ENCODE data around the gene LRRC70.

The LRRC70 gene

DNA sequence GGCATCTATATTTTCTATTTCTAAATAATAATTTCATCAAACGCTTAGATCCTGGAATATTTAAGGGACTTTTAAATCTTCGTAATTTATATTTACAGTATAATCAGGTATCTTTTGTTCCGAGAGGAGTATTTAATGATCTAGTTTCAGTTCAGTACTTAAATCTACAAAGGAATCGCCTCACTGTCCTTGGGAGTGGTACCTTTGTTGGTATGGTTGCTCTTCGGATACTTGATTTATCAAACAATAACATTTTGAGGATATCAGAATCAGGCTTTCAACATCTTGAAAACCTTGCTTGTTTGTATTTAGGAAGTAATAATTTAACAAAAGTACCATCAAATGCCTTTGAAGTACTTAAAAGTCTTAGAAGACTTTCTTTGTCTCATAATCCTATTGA is 1.1 kb downstream of the LRRC70 start:
- Histone ChIP-seq H3K27me3 (no peaks in the 10 kb centered on the region), H3K4me2 (peak overlapping the region in 10 of 11 experiments; percentile 30 to 81 (median 63); a peak in 18 of 22 replicates), H3K36me3 (peaks cover 0 to 53% (median 22%) of the 10 kb centered on the region in 11 experiments; a peak in 14 of 22 replicates), H3K9me3 (replicated peaks in 1 of 11) (peaks cover 0 to 12% (median 8%) of the 10 kb centered on the region in 11 experiments; a peak in 9 of 22 replicates), H3K4me1 (peaks cover 42 to 74% (median 57%) of the 10 kb centered on the region in 10 experiments), H4K20me1 (no peaks in the 10 kb centered on the region), H3K9ac (peak overlapping the region in 4 of 11 experiments; percentile 48 to 62 (median 50); a peak in 5 of 22 replicates), H3K27ac (peak overlapping the region in 4 of 11 experiments; percentile 41 to 73 (median 56); a peak in 5 of 22 replicates), H3K4me3 (peak overlapping the region in 7 of 10 experiments; percentile 47 to 61 (median 51); a peak in 9 of 20 replicates)
- TF ChIP-seq Cebpa-rat (IDR thresholded peaks at IDR 0.05), result no peak

DNA sequence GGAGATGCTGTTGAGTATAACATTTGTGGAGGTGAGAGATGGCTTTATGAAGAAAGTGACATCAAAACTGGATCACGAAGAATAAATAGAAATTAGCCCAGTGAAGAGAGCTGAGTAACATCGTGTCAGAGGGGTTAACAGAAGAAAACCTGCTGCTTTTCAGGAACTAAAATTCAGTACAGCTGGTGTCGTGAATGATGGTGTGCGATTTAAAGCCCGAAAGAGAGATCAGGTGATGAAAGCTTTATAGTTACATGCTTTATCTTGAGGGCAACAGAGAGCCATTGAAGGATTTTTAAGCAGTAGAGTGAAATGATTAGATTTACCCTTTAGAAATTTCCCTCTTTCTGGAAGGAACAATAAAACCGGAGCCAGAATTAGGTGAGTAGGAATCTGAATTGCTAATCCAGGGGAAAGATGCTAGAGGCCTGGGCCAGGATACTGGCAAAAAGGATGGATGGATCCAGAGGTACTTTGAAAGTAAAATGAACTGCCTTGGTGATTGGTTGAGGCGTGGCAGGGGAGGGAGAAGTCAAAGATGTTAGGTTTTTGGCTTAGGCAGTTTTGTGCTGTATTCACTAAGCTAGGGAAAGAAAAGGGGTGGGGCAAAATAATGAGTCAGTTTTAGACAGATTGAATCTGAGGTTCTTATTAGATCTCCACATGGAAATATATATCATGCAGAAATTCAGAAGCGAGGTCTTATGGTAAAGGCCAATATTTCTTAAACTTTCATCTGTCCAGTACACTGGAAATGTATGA is 3.4 kb downstream of the LRRC70 start:
- Histone ChIP-seq H3K27me3 (no peaks in the 10 kb centered on the region), H3K9me3 (replicated peaks in 1 of 11) (no peaks in the 10 kb centered on the region), H4K20me1 (no peaks in the 10 kb centered on the region), H3K9ac (no peak overlapping the region), H3K4me1 (peaks cover 21 to 63% (median 42%) of the 10 kb centered on the region in 10 experiments), H3K4me2 (peak overlapping the region in 4 of 11 experiments; percentile 0 to 10 (median 6); a peak in 6 of 22 replicates), H3K27ac (no peak overlapping the region), H3K36me3 (peaks cover 0 to 48% (median 15%) of the 10 kb centered on the region in 11 experiments; a peak in 13 of 22 replicates), H3K4me3 (no peak overlapping the region)
- TF ChIP-seq Cebpa-rat (IDR thresholded peaks at IDR 0.05), result no peak

DNA sequence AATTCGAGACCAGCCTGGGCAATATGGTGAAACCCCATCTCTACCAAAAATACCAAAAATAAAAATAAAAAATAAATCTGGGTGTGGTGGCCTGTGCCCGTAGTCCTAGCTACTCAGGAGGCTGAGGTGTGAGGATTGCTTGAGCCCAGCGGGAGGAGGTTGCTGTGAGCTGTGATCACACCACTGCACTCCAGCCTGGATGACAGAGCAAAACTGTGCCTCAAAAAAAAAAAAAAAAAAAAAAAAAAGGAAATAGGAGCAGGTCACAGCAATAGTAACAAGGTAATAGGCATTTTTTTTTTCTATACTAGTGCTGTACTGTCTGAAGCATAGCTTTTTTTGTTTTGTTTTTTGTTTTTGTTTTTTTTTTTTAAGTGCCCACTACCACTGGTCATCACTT is 5.8 kb downstream of the LRRC70 start:
- Histone ChIP-seq H3K9ac (no peak overlapping the region), H3K27me3 (no peaks in the 10 kb centered on the region), H3K4me3 (no peak overlapping the region), H3K27ac (no peak overlapping the region), H3K4me1 (peaks cover 17 to 40% (median 27%) of the 10 kb centered on the region in 10 experiments; a peak in 19 of 20 replicates), H3K36me3 (peaks cover 15 to 67% (median 35%) of the 10 kb centered on the region in 11 experiments; a peak in 21 of 22 replicates), H3K9me3 (replicated peaks in 1 of 11) (peaks cover 1 to 19% (median 9%) of the 10 kb centered on the region in 11 experiments; a peak in 12 of 22 replicates), H3K4me2 (no peak overlapping the region), H4K20me1 (no peaks in the 10 kb centered on the region)
- no peak for TF ChIP-seq Cebpa-rat (IDR thresholded peaks at IDR 0.05)

DNA sequence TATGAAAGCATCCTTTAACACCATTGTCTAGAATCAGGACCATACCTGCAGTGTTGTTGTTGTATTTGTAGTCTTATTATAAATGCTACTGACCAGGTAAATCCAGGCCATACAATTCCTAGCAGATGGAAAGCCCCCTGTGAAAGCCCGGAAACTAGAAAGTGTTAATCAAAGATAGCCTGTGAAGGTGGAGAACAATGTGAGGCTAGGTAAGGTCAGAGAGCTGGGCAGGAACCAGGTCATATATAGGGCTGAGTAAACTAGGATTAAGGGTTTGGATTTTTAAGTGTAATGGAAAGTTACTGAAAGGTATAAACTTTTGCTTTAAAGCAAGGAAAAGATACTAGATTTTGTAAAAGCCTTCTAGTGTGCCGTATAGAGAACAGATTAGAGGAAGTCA is 6.7 kb downstream of the LRRC70 start:
- peak overlapping the region in 6 of 11 experiments; percentile 12 to 55 (median 45); a peak in 12 of 22 replicates for H3K4me2 ChIP-seq
- H3K27me3 ChIP-seq, result no peaks in the 10 kb centered on the region
- no peak overlapping the region for H3K9ac ChIP-seq
- peaks cover 17 to 65% (median 40%) of the 10 kb centered on the region in 11 experiments; a peak in 21 of 22 replicates for H3K36me3 ChIP-seq
- H4K20me1 ChIP-seq, result no peaks in the 10 kb centered on the region
- peaks cover 10 to 31% (median 19%) of the 10 kb centered on the region in 10 experiments; a peak in 17 of 20 replicates for H3K4me1 ChIP-seq
- no peak overlapping the region for H3K4me3 ChIP-seq
- TF ChIP-seq Cebpa-rat (IDR thresholded peaks at IDR 0.05), result no peak
- peaks cover 7 to 26% (median 18%) of the 10 kb centered on the region in 11 experiments; a peak in 15 of 22 replicates for H3K9me3 ChIP-seq (replicated peaks in 1 of 11)
- peak overlapping the region in 2 of 11 experiments; percentile 2 to 24; a peak in 1 of 22 replicates for H3K27ac ChIP-seq

DNA sequence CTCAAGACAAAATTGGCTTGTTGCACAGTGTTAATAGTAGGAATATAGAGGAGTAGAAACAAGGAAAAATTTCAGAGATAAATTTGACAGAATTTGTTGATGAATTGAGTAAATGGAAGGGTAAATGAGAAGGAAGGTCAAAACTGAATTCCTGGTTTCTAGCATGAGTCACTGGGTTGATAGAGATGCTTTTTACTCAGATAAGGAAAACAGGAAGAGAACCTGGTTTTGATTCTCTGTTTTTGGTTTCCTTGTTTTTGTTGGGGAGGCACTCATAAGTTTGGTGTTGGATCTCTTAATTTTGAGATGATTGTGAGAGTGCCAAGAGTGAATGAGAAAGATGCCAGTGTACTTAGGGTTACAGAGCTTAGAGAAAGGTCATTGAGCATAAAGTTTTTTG is 7.1 kb downstream of the LRRC70 start:
- no peak for TF ChIP-seq Cebpa-rat (IDR thresholded peaks at IDR 0.05)
- H3K4me2 ChIP-seq, result peak overlapping the region in 6 of 11 experiments; percentile 12 to 55 (median 45); a peak in 11 of 22 replicates
- H4K20me1 ChIP-seq, result no peaks in the 10 kb centered on the region
- no peak overlapping the region for H3K4me3 ChIP-seq
- H3K27me3 ChIP-seq, result no peaks in the 10 kb centered on the region
- H3K27ac ChIP-seq, result peak overlapping the region in 2 of 11 experiments; percentile 2 to 24; a peak in 1 of 22 replicates
- peaks cover 20 to 64% (median 37%) of the 10 kb centered on the region in 11 experiments for H3K36me3 ChIP-seq
- peaks cover 8 to 28% (median 19%) of the 10 kb centered on the region in 11 experiments; a peak in 16 of 22 replicates for H3K9me3 ChIP-seq (replicated peaks in 1 of 11)
- no peak overlapping the region for H3K9ac ChIP-seq
- peaks cover 5 to 26% (median 15%) of the 10 kb centered on the region in 10 experiments; a peak in 17 of 20 replicates for H3K4me1 ChIP-seq

DNA sequence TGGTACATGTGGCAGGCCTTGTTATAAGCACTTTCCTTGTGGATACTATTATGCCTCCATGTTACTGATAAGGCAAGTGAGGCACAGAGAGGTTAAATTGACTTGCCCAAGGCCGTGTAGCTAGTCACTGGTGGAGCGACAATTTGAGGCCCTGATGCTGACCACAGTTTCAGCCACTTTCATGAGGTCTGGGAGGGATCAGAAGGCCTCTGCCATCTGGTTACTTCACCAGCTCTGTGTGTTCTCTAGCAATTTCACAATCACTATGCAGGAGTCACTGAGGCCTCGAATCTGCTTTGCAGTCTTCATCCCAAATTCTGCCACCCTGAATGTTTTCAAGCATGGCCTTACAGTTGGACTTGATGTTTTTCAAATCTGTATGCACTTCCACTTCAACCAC is 9.1 kb downstream of the LRRC70 start:
- Histone ChIP-seq H3K27me3 (no peaks in the 10 kb centered on the region), H3K9me3 (replicated peaks in 1 of 11) (peaks cover 25 to 45% (median 32%) of the 10 kb centered on the region in 11 experiments; a peak in 21 of 22 replicates), H3K4me2 (0 out of 22 replicates have a peak overlapping the region, but pooled peaks of 1 of the 11 experiments have one; percentile 8), H3K27ac (no peak overlapping the region), H3K4me3 (no peak overlapping the region), H3K36me3 (peaks cover 37 to 68% (median 48%) of the 10 kb centered on the region in 11 experiments), H3K4me1 (peaks cover 0 to 26% (median 12%) of the 10 kb centered on the region in 10 experiments; a peak in 14 of 20 replicates), H4K20me1 (no peaks in the 10 kb centered on the region), H3K9ac (no peak overlapping the region)
- TF ChIP-seq Cebpa-rat (IDR thresholded peaks at IDR 0.05), result peak in 1 of 11 experiments; percentile 41; a peak in 1 of 22 replicates

DNA sequence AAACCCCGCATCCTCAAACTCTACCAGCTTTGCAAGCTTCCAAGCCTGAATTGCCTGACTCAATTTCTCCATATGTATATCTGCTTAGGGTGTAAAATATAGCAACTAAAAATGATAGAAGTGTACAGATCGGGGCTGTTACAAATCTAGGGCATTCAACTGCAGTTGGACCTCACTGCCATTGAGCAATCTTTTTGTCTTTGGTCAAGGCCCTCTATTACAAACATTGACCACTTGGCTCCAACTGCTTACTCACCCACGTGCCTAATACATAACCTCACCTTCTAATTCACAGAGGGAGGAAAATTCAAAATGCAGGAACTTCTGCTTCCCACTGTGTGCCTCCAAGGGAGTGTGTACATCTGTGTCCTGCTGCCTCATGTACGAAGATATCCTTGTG is 10.0 kb downstream of the LRRC70 start:
- no peak overlapping the region for H3K9ac ChIP-seq
- TF ChIP-seq Cebpa-rat (IDR thresholded peaks at IDR 0.05), result no peak
- peaks cover 0 to 34% (median 12%) of the 10 kb centered on the region in 10 experiments; a peak in 15 of 20 replicates for H3K4me1 ChIP-seq
- no peak overlapping the region for H3K4me2 ChIP-seq
- no peak overlapping the region for H3K27ac ChIP-seq
- H3K36me3 ChIP-seq, result peaks cover 43 to 78% (median 57%) of the 10 kb centered on the region in 11 experiments
- H4K20me1 ChIP-seq, result no peaks in the 10 kb centered on the region
- no peak overlapping the region for H3K4me3 ChIP-seq
- no peaks in the 10 kb centered on the region for H3K27me3 ChIP-seq
- H3K9me3 ChIP-seq (replicated peaks in 1 of 11), result peaks cover 33 to 54% (median 38%) of the 10 kb centered on the region in 11 experiments; a peak in 21 of 22 replicates

DNA sequence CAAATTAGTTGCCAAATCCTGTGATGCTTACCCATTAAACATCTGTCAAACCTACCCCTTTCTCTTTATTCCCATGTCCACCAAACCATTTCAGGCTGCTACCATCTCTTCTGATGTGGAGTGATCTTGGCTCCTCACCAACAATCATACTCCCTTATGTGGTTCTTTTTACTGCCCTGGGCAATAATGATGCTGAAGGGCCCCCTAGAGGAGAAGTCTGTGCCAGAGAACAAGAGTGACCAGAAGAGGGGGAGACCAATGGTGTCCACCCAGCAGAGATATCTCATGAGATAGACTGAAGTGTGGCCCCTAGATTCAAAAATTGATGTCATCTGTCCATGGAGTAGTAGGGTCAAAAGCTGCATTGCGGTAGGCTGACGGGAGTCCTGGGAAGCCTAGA is 10.9 kb downstream of the LRRC70 start:
- no peak for TF ChIP-seq Cebpa-rat (IDR thresholded peaks at IDR 0.05)
- no peaks in the 10 kb centered on the region for H3K27me3 ChIP-seq
- H3K36me3 ChIP-seq, result peaks cover 46 to 81% (median 63%) of the 10 kb centered on the region in 11 experiments
- H3K9ac ChIP-seq, result no peak overlapping the region
- H3K9me3 ChIP-seq (replicated peaks in 1 of 11), result peaks cover 33 to 59% (median 38%) of the 10 kb centered on the region in 11 experiments; a peak in 21 of 22 replicates
- H3K4me1 ChIP-seq, result peaks cover 0 to 37% (median 10%) of the 10 kb centered on the region in 10 experiments; a peak in 15 of 20 replicates
- no peak overlapping the region for H3K4me2 ChIP-seq
- no peaks in the 10 kb centered on the region for H4K20me1 ChIP-seq
- no peak overlapping the region for H3K27ac ChIP-seq
- H3K4me3 ChIP-seq, result no peak overlapping the region

DNA sequence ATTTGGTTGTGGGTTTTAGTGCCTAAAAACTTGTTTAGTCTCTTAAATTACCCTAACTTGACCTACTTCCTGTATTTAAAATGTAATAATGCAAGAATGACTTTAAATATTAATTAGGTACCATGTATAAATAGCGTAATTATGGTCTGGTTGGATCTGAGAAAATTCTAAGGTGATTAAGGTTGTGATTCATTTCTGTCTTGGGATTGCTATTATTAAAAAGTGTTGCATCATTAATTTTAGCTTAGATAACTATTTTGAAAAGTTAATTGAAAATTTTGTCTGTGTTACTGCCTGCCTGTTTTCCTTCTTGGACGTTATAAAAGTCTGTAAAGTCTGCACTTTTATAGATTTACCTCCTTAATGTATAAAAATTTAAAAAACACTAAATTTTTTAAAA is 11.8 kb downstream of the LRRC70 start:
- Histone ChIP-seq H3K4me2 (no peak overlapping the region), H3K9me3 (replicated peaks in 1 of 11) (peaks cover 33 to 64% (median 38%) of the 10 kb centered on the region in 11 experiments; a peak in 21 of 22 replicates), H3K9ac (no peak overlapping the region), H3K36me3 (peaks cover 54 to 83% (median 68%) of the 10 kb centered on the region in 11 experiments), H3K27me3 (no peaks in the 10 kb centered on the region), H3K4me3 (no peak overlapping the region), H4K20me1 (no peaks in the 10 kb centered on the region), H3K27ac (no peak overlapping the region), H3K4me1 (peaks cover 0 to 30% (median 6%) of the 10 kb centered on the region in 10 experiments; a peak in 15 of 20 replicates)
- TF ChIP-seq Cebpa-rat (IDR thresholded peaks at IDR 0.05), result no peak
